ENCODE results near the gene CHID1.

- TF ChIP-seq CTCF (IDR thresholded peaks at IDR 0.05): no peak
- TF ChIP-seq POLR2AphosphoS5 (IDR thresholded peaks at IDR 0.05): no peak
- TF ChIP-seq EP300 (IDR thresholded peaks at IDR 0.05): no peak
- no peak for TF ChIP-seq POLR2A (IDR thresholded peaks at IDR 0.05)
Measured at GRCh38 chr11:862696-863022, 48.0 kb downstream of the CHID1 start.

Measured in upper lobe of left lung (tissue), 4 donors.